ENCODE results near the gene PON1.

The PON1 gene

DNA sequence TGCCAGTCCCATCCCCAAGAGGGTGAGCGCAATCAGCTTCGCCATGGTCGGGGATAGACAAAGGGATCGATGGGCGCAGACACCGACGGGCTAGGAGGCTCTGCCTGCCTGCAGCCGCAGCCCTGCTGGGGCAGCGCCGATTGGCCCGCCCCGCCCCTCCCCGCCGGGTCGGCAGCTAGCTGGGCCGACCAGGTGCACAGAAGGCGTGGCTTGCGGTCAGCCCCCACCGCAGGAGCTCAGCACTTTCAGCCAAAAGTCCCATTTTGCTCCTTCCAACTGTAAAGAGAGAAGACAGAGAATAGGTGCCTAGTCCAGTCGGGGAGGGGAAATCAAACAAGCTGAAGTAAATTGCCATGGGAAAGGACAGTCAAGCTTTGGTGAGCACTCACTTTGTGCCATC lies at the start of gene PON1:
PON1 (minus strand) TSS at position 102 of the 400 bp plus-strand sequence; CDS start at position 45, 57 bp downstream.
- DNase-seq (ENCODE audit: low spot score), result no peak

DNA sequence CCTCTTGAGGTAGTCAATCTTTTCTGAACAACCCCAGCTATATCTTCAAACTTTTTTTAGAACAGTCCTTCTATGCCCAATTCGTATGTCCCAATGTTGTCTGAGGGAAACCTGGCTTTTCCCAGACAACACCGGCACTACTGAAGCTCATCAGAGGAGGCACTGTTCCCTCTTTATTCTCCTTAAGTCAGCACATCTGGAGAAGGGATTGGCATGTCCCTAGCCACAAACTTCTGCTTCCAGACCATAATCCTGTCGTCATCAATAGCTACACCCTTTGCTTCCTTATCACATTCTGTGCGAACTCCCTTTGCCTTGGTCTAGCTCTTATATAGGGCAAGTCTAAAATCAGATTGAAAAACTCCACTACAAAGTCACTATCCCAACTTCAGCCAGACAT lies 49.0 kb upstream of the PON1 start:
- DNase-seq (ENCODE audit: low spot score), result no peak

DNA sequence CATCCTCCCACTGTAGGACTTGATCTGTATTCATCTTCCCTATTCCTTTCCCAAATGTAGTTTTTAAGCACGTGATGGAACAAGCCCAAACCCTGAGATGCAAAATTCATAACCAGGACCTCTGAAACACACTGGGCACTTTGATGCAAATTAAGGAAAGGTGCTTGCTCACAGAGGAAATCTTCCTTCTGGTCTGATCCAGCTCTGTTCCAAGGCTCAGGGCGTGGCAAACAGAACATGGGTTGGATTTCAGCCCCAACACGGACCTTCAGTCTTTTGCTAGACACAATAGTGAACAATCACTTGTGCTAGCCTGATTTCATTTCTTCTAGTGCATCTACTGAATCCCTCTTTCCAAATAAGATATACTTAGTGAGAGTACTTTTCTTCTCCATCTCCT lies 43.9 kb upstream of the PON1 start:
- no peak for DNase-seq (ENCODE audit: low spot score)

DNA sequence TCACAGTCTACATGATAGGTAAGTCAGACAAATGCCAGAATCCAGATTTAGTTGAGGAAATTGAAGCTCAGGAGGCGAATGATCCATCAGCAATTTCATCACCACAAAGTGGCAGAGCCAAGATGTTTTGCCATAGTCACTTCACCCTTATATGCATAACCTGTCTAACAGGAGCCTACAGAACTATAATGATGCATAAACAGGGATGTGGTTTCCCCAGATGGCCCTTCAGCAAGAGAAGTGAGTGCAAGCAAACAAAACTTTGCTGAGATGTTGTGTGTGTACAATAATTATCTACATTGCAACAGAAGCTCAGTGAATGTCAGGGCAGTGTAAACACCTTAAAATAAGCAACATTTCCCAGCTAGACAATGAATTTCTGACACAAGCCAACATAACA lies 43.3 kb upstream of the PON1 start:
- DNase-seq (ENCODE audit: low spot score), result no peak

DNA sequence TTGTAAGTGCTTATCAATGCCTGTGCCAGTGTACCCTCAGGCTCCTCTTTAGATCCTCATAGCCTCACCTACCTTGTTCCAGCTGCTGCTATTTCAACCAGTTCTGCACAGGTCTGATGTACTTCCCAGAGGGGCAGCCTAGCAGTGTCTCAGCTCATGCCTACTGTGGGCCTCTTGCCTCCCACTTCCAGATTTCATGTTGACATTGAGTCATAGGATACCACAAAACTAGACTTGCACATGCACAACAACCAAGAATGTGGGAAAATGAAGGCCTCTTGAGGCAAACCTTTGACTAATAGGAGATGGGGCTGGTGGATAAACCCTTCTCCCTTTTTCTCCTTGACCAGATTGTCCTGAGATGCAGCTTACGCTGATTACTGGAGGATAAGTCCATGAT lies 40.8 kb upstream of the PON1 start:
- no peak for DNase-seq (ENCODE audit: low spot score)

DNA sequence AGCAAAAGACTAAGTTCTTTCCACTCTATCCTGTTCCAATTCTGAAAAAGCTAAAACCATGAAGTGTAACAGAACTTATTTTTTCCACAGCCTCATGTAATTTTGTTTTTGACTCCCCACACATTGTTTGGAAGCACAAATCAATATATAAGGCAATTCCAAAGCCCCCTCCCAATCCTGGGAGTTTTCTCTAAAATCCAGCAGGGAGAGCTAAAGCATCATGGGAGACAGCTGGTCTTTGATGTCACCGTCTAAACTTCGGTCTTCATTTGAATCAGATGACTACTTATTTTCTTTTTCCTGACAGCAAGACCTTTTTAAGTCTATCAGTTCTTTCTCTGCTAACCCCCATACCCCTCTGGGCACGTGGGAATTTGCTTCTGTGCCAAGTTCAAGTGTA lies 33.3 kb upstream of the PON1 start:
- DNase-seq (ENCODE audit: low spot score), result no peak

DNA sequence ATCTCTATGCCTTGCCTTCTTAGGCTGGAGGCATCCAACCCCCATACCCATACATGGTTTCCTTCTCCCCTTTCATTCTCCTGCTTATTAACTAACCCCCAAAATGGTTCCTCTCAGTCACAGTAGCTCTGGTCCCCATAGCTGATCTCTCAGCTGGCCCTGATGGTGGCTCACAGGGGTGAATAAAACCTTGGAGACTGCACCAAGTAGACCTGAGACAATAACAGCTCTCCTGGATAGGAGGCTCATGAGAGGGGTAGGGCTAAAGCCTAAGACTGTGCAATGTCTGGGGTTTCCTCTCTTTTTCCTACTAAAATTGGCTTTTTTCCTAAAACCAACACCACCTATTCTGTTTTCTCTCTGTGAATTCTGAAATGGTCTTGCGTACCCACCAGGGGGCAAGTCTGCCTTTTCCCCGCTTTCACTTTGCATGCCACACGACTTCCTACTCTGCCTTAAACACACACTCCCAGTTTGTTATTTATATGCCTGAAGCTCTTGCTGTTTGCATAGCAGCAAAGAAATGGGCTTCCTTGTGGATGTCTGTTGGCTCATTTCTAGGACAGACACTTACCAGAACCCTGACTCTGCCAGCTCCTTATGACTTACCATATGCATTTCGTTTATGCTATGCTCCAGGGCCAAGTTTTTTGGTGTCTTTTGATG lies 18.4 kb upstream of the PON1 start:
- DNase-seq (ENCODE audit: low spot score), result no peak

DNA sequence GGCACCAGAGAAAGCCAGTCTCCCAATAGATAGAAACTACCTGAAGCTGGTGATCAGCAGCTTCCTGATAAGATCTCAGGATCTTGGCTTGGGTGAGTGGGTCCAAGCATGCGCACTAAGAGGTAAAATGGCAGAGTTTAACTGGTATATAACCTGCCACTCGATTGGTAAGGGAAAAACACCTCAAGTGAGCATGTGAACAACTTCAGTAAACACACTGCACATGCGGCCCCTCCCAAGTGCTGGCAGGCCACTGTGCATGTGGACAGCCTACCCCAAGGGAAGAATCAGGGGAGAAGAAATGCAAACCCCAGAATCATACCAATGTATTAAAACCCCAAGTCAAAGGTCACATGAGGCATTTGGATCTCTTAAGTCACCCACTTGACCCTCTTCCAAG lies 17.7 kb upstream of the PON1 start:
- DNase-seq (ENCODE audit: low spot score), result no peak

DNA sequence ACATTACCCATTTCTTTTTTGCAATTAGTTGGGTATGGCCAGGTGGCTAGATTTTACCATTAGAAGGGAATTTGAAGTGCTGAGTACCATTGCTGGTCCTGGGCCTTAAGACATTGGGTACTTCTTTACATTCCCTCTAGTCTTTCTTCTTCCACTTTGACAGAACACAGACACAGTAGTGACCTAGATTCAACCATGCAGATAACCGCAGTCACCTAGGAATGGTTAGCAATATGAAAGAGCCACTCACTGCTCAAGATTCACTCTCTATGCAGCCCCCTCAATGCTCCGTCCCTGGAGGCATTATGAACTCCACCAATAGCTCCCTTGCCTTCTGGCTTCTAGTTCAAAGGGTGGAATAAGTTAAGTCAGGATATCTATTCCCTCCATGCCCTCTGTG lies 16.2 kb upstream of the PON1 start:
- no peak for DNase-seq (ENCODE audit: low spot score)

DNA sequence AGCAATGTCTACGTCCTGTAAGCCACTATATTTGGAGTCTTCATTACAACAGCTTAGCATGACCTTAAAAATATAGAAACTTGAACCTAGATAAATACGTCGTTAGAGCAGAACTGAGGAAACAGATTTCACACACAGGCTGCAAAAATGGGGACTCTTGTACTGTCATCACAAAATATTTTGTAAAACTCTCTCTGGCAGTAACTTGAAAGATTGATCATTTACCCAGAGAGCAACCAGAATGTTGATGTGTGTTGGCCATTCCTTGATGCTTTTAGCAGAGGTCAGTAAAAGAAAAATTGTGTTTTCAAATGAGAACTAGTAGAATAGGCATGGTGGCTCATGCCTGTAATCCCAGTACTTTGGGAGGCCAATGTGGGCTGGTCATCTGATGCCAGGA lies 14.5 kb upstream of the PON1 start:
- no peak for DNase-seq (ENCODE audit: low spot score)

DNA sequence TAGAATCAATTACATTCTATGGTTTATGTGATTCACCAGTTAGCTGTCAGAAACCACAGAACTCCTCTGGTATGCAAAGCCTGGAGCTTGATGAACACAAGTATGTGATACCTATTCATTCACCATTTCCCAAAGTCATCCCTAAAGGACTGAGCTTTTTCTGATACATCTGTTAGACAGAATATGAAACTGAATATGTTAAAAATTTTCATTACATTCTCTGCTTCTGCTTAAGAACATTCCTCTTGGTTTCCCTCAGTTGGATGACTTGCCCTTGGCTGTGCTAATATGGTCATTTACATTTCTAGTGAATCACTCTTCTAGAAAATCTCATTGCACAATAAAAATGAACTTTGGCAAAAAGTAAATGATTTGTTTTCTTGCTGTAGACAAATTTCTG lies 10.8 kb upstream of the PON1 start:
- DNase-seq (ENCODE audit: low spot score), result no peak

DNA sequence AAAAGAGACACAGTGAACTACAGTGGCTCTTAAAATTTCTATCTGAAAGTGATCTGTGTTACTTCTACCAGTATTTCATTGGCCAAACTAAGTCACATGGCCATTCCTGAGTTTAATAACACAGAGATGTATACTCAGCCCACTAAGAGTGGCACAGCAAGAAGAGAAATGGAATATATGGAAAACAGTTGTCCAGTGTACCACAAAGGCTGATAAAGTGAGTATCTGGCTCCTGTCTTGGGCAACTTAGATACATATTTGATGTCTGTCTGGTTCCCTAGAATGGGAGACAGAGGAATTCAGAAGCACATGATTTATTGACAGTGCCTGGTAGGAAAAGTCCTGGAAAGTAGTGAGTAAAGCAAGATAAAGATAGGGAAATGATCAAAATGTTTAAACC lies 10.1 kb upstream of the PON1 start:
- DNase-seq (ENCODE audit: low spot score), result no peak

DNA sequence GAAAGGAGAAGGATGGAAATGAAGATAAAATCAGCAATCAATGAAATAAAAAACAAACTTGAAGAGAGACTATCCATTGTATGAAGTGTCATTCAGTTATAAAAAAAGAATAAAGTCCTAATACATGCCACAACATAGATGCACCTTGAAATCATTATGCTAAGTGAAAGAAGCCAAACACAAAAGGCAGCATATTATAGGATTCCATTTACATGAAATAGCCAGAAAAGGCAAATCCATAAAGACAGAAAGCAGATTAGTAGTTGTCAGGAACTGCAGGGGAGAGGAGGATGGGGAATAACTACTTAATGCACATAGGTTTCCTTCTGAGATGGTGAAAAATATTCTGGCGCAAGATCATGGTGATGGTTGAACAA lies 6.6 kb upstream of the PON1 start:
- no peak for DNase-seq (ENCODE audit: low spot score)

DNA sequence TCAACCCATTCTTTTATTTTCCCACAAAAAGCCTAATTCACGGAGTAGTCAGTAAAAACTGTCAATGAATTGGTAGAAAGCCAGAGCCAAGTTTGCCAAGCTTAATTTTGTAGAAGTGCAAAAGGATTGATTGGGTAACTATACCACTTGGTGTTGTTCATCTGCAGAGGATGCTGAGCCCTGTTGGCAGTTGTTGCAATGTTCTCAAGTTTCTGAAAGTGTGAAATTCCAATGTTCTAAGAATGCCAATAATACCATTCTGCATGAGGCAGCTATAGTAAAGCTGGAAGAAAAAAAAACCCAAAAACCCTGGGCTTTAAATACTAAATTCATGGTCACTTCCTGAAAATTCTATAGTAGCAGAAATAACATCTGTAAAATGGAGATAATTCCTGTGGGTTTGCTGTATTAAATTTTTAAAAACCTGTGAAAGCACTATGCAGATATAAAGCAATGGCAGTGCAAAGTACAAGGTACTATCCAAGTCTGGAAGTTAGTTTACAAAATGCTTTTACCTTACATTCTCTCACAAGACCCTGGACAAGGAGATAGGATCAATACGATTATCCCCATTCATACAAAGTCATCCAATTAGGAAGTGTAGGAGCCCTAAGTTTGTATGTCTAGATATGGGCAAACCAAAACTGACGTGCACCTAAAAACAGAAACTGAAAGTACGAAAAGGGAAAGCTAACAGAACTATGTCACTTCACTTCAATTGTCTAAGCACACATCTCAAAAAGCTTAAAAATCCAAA lies 6.0 kb upstream of the PON1 start:
- peak; percentile 7 for DNase-seq (ENCODE audit: low spot score)

DNA sequence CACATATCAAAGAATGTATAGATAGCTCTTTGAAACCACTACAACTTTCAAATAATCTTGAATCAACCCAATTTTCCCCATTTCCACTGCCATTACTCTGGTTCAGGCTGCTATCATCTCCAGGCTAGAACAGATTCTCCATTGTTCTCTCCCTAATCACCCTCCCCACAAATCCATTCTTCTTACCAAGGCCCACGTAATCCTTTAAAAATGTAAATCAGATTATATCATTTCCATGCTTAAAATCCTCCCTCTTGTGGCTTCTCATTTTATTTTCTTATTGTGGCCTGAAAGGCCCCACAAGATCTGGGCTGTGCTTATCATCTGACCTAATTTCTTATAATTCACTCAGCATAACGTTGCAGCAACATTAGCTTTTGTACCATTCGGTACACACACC lies 3.0 kb upstream of the PON1 start:
- no peak for DNase-seq (ENCODE audit: low spot score)

DNA sequence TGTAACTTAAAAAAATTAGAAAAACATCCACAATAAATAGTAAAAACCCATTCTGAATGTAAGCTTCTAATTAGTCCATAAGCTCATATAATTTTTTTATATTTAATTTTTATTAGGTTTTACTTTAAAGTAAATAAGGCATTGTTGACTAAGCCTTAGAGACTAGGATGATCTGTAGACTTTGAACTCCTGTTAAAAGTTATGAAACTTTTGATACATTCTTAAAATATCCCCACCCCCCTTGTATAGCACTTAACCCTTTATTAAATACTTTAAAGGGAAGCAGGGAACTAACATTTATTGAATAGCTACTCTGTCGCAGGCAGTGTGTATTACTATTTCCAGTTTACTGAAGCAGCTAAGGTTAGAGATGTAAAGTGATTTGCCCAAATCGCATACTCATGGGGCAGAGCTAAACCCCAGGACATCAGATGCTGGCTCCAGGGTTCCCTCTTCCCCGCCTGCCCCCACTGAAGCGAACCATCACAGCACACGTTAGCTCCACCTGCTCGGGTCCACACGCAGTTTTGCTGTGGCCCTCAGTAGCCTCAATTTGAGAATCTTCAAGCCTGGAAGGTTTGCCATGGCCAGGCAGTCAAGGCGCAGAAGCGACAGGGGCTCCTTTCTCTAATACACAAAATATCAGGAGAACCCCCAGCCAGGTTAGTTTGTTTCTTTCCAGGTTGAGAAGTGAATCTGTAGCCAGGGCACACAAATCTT lies 762 bp downstream of the PON1 start:
- no peak for DNase-seq (ENCODE audit: low spot score)

DNA sequence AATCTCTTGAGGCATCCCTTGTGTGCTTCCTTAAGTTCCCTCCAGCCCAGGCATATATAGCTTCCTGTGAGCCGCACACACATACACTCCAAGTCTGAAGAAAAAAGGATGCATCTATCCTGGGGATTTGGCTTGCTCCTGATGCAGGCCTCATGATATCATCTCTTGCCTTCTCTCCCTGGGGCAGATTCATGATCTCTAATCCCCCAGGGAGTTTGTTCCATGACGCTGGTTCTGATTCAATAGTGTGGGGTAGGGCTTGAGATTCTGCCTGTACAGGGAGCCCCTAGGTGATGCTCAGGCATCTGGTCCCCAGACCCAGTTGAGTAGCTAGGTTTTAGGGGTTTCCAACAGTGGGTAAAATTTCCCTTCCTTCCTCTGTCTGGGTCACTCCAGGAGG lies 1.5 kb downstream of the PON1 start:
- no peak for DNase-seq (ENCODE audit: low spot score)

DNA sequence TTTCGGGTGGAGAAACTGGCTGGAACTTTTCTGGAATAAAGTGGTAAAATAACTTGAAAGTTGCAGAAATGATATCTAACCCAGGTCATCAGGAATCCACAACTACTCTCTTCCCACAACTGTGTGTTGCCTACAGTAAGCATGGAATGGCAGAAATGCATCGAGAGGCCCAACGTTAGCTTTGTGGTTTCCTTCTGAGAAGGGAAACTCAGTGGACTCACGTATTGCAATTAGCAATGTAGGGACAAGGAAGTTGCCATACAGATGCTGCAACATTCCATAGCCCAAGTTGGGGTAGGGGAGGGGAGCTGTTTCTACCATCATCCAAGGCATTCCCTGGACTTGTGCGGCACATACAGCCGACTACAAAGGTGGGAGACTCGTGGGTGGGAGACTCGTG lies 1.9 kb downstream of the PON1 start:
- DNase-seq (ENCODE audit: low spot score), result no peak

DNA sequence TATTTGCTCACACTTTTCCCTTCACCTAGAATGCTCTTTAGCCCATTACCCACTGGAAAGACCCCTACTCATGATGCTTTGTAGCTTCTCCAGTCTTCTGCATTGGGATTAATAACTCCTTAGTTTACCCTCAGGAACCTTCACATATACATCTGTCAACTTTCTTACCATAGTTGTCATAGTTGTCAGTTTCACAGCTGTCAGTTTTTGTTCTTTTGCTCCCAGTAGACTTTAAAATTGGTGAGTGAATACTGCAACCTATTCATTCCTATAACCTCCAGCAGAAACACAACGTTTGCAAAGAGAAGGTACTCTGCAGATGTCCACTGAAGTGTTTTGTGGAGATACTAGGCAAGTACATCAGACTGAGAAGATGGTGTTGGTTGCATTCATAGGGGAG lies 2.6 kb downstream of the PON1 start:
- no peak for DNase-seq (ENCODE audit: low spot score)

DNA sequence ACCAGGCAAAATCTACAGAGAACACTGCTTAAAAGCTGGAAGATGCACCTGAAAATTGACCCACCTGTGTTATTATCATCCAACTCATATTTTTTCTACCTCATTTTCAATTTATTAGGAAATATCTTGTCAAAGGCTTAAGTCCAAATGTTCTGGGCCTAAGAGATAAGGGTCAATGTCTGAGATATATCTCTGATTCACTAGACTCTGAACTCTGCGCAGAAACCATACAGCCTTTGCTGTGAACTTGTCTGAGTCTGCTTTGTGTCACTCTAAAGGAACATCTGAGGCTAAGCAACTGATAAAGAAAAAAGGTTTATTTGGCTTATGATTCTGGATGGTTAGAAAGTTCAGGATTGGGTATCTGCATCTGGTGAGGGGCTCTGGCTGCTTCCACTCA lies 3.7 kb downstream of the PON1 start:
- DNase-seq (ENCODE audit: low spot score), result no peak

DNA sequence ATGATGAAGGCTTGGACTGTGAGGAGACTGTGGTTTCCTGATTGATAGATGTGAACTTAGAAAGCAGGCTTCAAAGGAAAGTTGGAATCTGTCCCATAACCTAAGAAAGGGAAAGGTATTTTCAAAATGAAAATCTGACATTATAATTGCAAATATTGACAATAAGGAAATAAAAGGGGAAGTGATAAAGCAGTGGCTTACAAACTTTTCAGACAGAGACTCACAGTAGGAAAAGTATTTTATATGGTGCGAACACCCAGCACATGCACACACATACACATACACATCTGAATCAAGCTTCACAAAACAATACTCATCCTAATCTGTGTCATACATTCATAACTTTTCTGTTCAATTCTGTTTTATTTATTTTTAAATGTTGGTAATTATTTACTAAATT lies 4.8 kb downstream of the PON1 start:
- no peak for DNase-seq (ENCODE audit: low spot score)

DNA sequence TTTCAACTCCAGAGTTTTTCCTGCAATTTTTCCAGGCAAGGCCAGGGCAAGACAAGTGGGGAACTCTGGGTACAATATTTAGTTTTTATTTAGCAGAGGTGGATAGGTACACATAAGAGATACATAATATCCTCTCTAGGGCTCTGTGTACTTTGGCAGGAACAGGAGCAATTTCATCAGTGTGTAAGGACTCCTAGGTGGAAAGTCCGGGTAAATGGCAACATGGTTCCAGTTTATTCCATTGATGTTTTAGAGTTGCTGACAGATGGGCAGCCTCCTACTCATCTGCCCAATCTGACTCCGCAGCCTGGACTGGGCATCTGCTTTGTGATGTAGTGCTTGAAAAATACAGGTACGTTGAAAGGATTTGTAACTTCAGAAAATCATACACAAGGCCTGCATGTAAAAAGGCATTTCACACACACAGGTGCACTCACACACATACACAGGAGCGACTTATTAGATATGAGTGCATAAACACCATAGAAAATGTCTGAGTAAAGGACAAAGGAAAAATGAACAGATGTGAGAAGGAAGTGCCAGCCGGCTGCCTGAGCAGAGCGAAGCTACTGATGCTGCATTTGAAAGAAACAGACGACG lies 5.7 kb downstream of the PON1 start:
- DNase-seq (ENCODE audit: low spot score), result no peak

DNA sequence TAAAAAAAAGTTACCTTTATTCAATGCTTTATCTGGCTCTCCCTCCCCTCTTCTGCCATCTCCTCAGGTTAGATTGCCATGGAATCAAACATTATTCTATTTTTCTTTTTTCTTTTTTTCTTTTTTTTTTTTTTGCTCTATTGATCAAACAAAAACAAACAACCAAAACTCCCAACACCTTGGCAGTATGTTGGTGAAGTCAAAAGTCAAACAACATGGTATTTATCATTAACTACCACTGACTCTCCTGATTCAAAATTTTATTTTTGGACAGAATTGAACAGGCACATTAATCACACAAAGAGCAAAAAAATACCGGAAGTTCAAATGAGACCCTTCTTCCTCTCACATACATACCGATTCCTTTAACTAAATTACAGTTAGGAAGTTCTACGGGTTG lies 6.4 kb downstream of the PON1 start:
- no peak for DNase-seq (ENCODE audit: low spot score)

All from Ammon's horn (tissue), 1 donor.